ENCODE results near the gene IL1RAPL2. TPM values are rescaled to one million over a fixed set of nuclear protein-coding genes. Genes with fewer than 3 reads are reported as not detected.
A peak's percentile ranks its signal among the peaks of the same experiment; 100 is the strongest.

Gene IL1RAPL2
- total RNA-seq, 8 experiments from 2014 or later, result 0.21 to 1.2 (median 0.69) TPM; not detected in 2

- ATAC-seq (replicated peaks in 6 of 8), result no peak
- WGBS, 10 experiments, result 0 to 60% (median 17%) methylated on average over 1 of the region's 1 CpG; no CpG with 5 or more reads in 5 of the 10 experiments
- H3K27ac ChIP-seq, result no peak overlapping the region
- in situ Hi-C loops (cut with MboI; ENCODE audit: low pct_unique_long_range_greater_than_20kb in 2 of 9, low sequenced_read_pairs in 9 of 9, unreplicated experiment in 9 of 9), result no loop called here
- peaks cover 0 to 8% of the 10 kb centered on the region in 2 donors for H3K4me1 ChIP-seq (replicated peaks in 1 of 2)
- H3K4me3 ChIP-seq, result no peak overlapping the region
These were observed 733.3 kb downstream of the IL1RAPL2 start for GRCh38 chrX:105299286-105299685.

GRCh38 chrX:105302246-105302645 lies 736.2 kb downstream of the IL1RAPL2 start:
- no peaks in the 10 kb centered on the region for H3K4me1 ChIP-seq (replicated peaks in 1 of 2)
- H3K4me3 ChIP-seq, result no peak overlapping the region
- in situ Hi-C loops (cut with MboI; ENCODE audit: low pct_unique_long_range_greater_than_20kb in 2 of 9, low sequenced_read_pairs in 9 of 9, unreplicated experiment in 9 of 9), result no loop called here
- 0 to 50% methylated on average over 1 of the region's 1 CpG; no CpG with 5 or more reads in 8 of the 10 experiments for WGBS, 10 experiments
- ATAC-seq (replicated peaks in 6 of 8), result no peak
- no peak overlapping the region for H3K27ac ChIP-seq

- no peaks in the 10 kb centered on the region for H3K4me1 ChIP-seq (replicated peaks in 1 of 2)
- no peak for ATAC-seq (replicated peaks in 6 of 8)
- WGBS, 10 experiments, result 0 to 80% (median 40%) methylated on average over 1 of the region's 1 CpG; no CpG with 5 or more reads in 5 of the 10 experiments
- no peak overlapping the region for H3K4me3 ChIP-seq
- in situ Hi-C loops (cut with MboI; ENCODE audit: low pct_unique_long_range_greater_than_20kb in 2 of 9, low sequenced_read_pairs in 9 of 9, unreplicated experiment in 9 of 9), result no loop called here
- H3K27ac ChIP-seq, result no peak overlapping the region
These were observed 741.8 kb downstream of the IL1RAPL2 start for GRCh38 chrX:105307762-105308161.

GRCh38 chrX:105313596-105313995 lies 747.6 kb downstream of the IL1RAPL2 start:
- Histone ChIP-seq H3K4me3 (no peak overlapping the region), H3K4me1 (replicated peaks in 1 of 2) (no peaks in the 10 kb centered on the region), H3K27ac (no peak overlapping the region)
- 55 to 100% methylated on average over 1 of the region's 1 CpG; no CpG with 5 or more reads in 8 of the 10 experiments for WGBS, 10 experiments
- ATAC-seq (replicated peaks in 6 of 8), result no peak
- in situ Hi-C loops (cut with MboI; ENCODE audit: low pct_unique_long_range_greater_than_20kb in 2 of 9, low sequenced_read_pairs in 9 of 9, unreplicated experiment in 9 of 9), result no loop called here

GRCh38 chrX:105314458-105314857 lies 748.5 kb downstream of the IL1RAPL2 start:
- in situ Hi-C loops (cut with MboI; ENCODE audit: low pct_unique_long_range_greater_than_20kb in 2 of 9, low sequenced_read_pairs in 9 of 9, unreplicated experiment in 9 of 9), result no loop called here
- Histone ChIP-seq H3K27ac (no peak overlapping the region), H3K4me1 (replicated peaks in 1 of 2) (no peaks in the 10 kb centered on the region), H3K4me3 (no peak overlapping the region)
- 0 to 100% (median 58%) methylated on average over 1 to 2 of the region's 2 CpGs; no CpG with 5 or more reads in 6 of the 10 experiments for WGBS, 10 experiments
- peak in 4 of 8 experiments; percentile 52 to 78 (median 59) for ATAC-seq (replicated peaks in 6 of 8)

- no peaks in the 10 kb centered on the region for H3K4me1 ChIP-seq (replicated peaks in 1 of 2)
- ATAC-seq (replicated peaks in 6 of 8), result no peak
- H3K27ac ChIP-seq, result no peak overlapping the region
- WGBS, 10 experiments, result 0 to 40% methylated on average over 1 of the region's 1 CpG; no CpG with 5 or more reads in 8 of the 10 experiments
- in situ Hi-C loops (cut with MboI; ENCODE audit: low pct_unique_long_range_greater_than_20kb in 2 of 9, low sequenced_read_pairs in 9 of 9, unreplicated experiment in 9 of 9), result no loop called here
- H3K4me3 ChIP-seq, result no peak overlapping the region
These were observed 749.2 kb downstream of the IL1RAPL2 start for GRCh38 chrX:105315248-105315647.

- Histone ChIP-seq H3K4me1 (replicated peaks in 1 of 2) (no peaks in the 10 kb centered on the region), H3K27ac (no peak overlapping the region), H3K4me3 (no peak overlapping the region)
- 14 to 86% (median 55%) methylated on average over 1 to 2 of the region's 2 CpGs; no CpG with 5 or more reads in 6 of the 10 experiments for WGBS, 10 experiments
- in situ Hi-C loops (cut with MboI; ENCODE audit: low pct_unique_long_range_greater_than_20kb in 2 of 9, low sequenced_read_pairs in 9 of 9, unreplicated experiment in 9 of 9), result no loop called here
- no peak for ATAC-seq (replicated peaks in 6 of 8)
These were observed 751.1 kb downstream of the IL1RAPL2 start for GRCh38 chrX:105317117-105317516.

- H3K4me1 ChIP-seq (replicated peaks in 1 of 2), result no peaks in the 10 kb centered on the region
- WGBS, 10 experiments, result 0% methylated on average over 1 of the region's 1 CpG; no CpG with 5 or more reads in 9 of the 10 experiments
- in situ Hi-C loops (cut with MboI; ENCODE audit: low pct_unique_long_range_greater_than_20kb in 2 of 9, low sequenced_read_pairs in 9 of 9, unreplicated experiment in 9 of 9), result no loop called here
- H3K27ac ChIP-seq, result no peak overlapping the region
- ATAC-seq (replicated peaks in 6 of 8), result peak in 3 of 8 experiments; percentile 56 to 61 (median 58)
- no peak overlapping the region for H3K4me3 ChIP-seq
These were observed 757.9 kb downstream of the IL1RAPL2 start for GRCh38 chrX:105323928-105324327.

GRCh38 chrX:105328773-105329172 lies 762.8 kb downstream of the IL1RAPL2 start:
- no peak for ATAC-seq (replicated peaks in 6 of 8)
- no peaks in the 10 kb centered on the region for H3K4me1 ChIP-seq (replicated peaks in 1 of 2)
- no peak overlapping the region for H3K27ac ChIP-seq
- H3K4me3 ChIP-seq, result no peak overlapping the region
- in situ Hi-C loops (cut with MboI; ENCODE audit: low pct_unique_long_range_greater_than_20kb in 2 of 9, low sequenced_read_pairs in 9 of 9, unreplicated experiment in 9 of 9), result no loop called here

- no peak overlapping the region for H3K27ac ChIP-seq
- no peak for ATAC-seq (replicated peaks in 6 of 8)
- H3K4me1 ChIP-seq (replicated peaks in 1 of 2), result no peaks in the 10 kb centered on the region
- 0 to 56% methylated on average over 1 of the region's 1 CpG; no CpG with 5 or more reads in 8 of the 10 experiments for WGBS, 10 experiments
- H3K4me3 ChIP-seq, result no peak overlapping the region
- in situ Hi-C loops (cut with MboI; ENCODE audit: low pct_unique_long_range_greater_than_20kb in 2 of 9, low sequenced_read_pairs in 9 of 9, unreplicated experiment in 9 of 9), result no loop called here
These were observed 765.2 kb downstream of the IL1RAPL2 start for GRCh38 chrX:105331244-105331643.

- Histone ChIP-seq H3K4me1 (replicated peaks in 1 of 2) (no peaks in the 10 kb centered on the region), H3K27ac (no peak overlapping the region), H3K4me3 (no peak overlapping the region)
- WGBS, 10 experiments, result 20 to 47% (median 27%) methylated on average over 1 to 3 of the region's 3 CpGs; no CpG with 5 or more reads in 7 of the 10 experiments
- no peak for ATAC-seq (replicated peaks in 6 of 8)
- in situ Hi-C loops (cut with MboI; ENCODE audit: low pct_unique_long_range_greater_than_20kb in 2 of 9, low sequenced_read_pairs in 9 of 9, unreplicated experiment in 9 of 9), result no loop called here
These were observed 781.4 kb downstream of the IL1RAPL2 start for GRCh38 chrX:105347373-105347772.

GRCh38 chrX:105349476-105349875 lies 783.5 kb downstream of the IL1RAPL2 start:
- in situ Hi-C loops (cut with MboI; ENCODE audit: low pct_unique_long_range_greater_than_20kb in 2 of 9, low sequenced_read_pairs in 9 of 9, unreplicated experiment in 9 of 9), result no loop called here
- Histone ChIP-seq H3K4me3 (no peak overlapping the region), H3K27ac (no peak overlapping the region), H3K4me1 (replicated peaks in 1 of 2) (no peaks in the 10 kb centered on the region)
- ATAC-seq (replicated peaks in 6 of 8), result no peak

GRCh38 chrX:105375816-105376215 lies 809.8 kb downstream of the IL1RAPL2 start:
- ATAC-seq (replicated peaks in 6 of 8), result no peak

GRCh38 chrX:105424729-105425128 lies 858.7 kb downstream of the IL1RAPL2 start:
- no peak for ATAC-seq (replicated peaks in 6 of 8)
- no peaks in the 10 kb centered on the region for H3K4me1 ChIP-seq (replicated peaks in 1 of 2)
- in situ Hi-C loops (cut with MboI; ENCODE audit: low pct_unique_long_range_greater_than_20kb in 2 of 9, low sequenced_read_pairs in 9 of 9, unreplicated experiment in 9 of 9), result no loop called here
- 67% methylated on average over 1 of the region's 1 CpG; no CpG with 5 or more reads in 9 of the 10 experiments for WGBS, 10 experiments
- no peak overlapping the region for H3K27ac ChIP-seq
- H3K4me3 ChIP-seq, result no peak overlapping the region

More at GRCh38 chrX:105375816-105376215, 809.8 kb downstream of the IL1RAPL2 start:
- in situ Hi-C loops (cut with MboI; ENCODE audit: low pct_unique_long_range_greater_than_20kb in 2 of 9, low sequenced_read_pairs in 9 of 9, unreplicated experiment in 9 of 9), result no loop called here
- Histone ChIP-seq H3K4me3 (no peak overlapping the region), H3K27ac (no peak overlapping the region), H3K4me1 (replicated peaks in 1 of 2) (no peaks in the 10 kb centered on the region)
- 0 to 86% (median 44%) methylated on average over 1 to 2 of the region's 2 CpGs; no CpG with 5 or more reads in 3 of the 10 experiments for WGBS, 10 experiments

All from motor neuron (in vitro differentiated cells).